HG02981 (cell line): Measurements from ENCODE around the gene SLC3A2.

Experiments
- ATAC-seq: cut with Tn5 transposase; IDR thresholded peaks from one replicate; pipeline ENCODE4 v1.9.1; 2021; ENCODE audit warnings: mild to moderate bottlenecking, moderate library complexity; ENCODE audit not compliant: unreplicated experiment

SLC3A2 gene

GRCh38 chr11:62880231-62880802 lies 379 bp upstream of the SLC3A2 start:
- ATAC-seq: peak; percentile 12

- ATAC-seq: peak; percentile 42
These were observed 1.1 kb downstream of the SLC3A2 start for GRCh38 chr11:62881579-62882430.

- ATAC-seq: no peak
These were observed 1.7 kb downstream of the SLC3A2 start for GRCh38 chr11:62882431-62882749.

GRCh38 chr11:62882788-62883501 lies 2.2 kb downstream of the SLC3A2 start:
- ATAC-seq: no peak

- ATAC-seq: no peak
These were observed 3.0 kb downstream of the SLC3A2 start for GRCh38 chr11:62883673-62884072.

- ATAC-seq: no peak
These were observed 4.5 kb downstream of the SLC3A2 start for GRCh38 chr11:62885137-62885750.

GRCh38 chr11:62888406-62888805 lies 7.7 kb downstream of the SLC3A2 start:
- ATAC-seq: no peak

GRCh38 chr11:62889126-62889483 lies 8.4 kb downstream of the SLC3A2 start:
- no peak for ATAC-seq

GRCh38 chr11:62889484-62890437 lies 9.1 kb downstream of the SLC3A2 start:
- no peak for ATAC-seq

GRCh38 chr11:62892077-62892922 lies 11.6 kb downstream of the SLC3A2 start:
- ATAC-seq: no peak

GRCh38 chr11:62895501-62895900 lies 14.8 kb downstream of the SLC3A2 start:
- ATAC-seq: no peak

- no peak for ATAC-seq
These were observed 15.4 kb downstream of the SLC3A2 start for GRCh38 chr11:62896049-62896448.

GRCh38 chr11:62897311-62897710 lies 16.6 kb downstream of the SLC3A2 start:
- no peak for ATAC-seq

- no peak for ATAC-seq
These were observed 17.3 kb downstream of the SLC3A2 start for GRCh38 chr11:62898027-62898426.

GRCh38 chr11:62902932-62903331 lies 22.2 kb downstream of the SLC3A2 start:
- ATAC-seq: no peak

GRCh38 chr11:62905296-62905695 lies 24.6 kb downstream of the SLC3A2 start:
- no peak for ATAC-seq

- no peak for ATAC-seq
These were observed 25.3 kb downstream of the SLC3A2 start for GRCh38 chr11:62905927-62906531.

- ATAC-seq: no peak
These were observed 27.9 kb downstream of the SLC3A2 start for GRCh38 chr11:62908468-62909072.
